GM23248 (cell line): Measurements from ENCODE around the gene CCL24.

Experiments used
- EZH2 ChIP-seq: fragments of 200-600 bp; sonication (generic); IDR thresholded peaks from 2 replicates; pipeline ENCODE4 v1.6.1; 2018; ENCODE audit warnings: antibody characterized with exemption, mild to moderate bottlenecking; ENCODE audit not compliant: insufficient read depth, poor library complexity, severe bottlenecking
- EZH2phosphoT487 ChIP-seq: fragments of 200-600 bp; sonication (generic); IDR thresholded peaks from 2 replicates; pipeline ENCODE4 v1.6.1; 2018; ENCODE audit warnings: antibody characterized with exemption, moderate library complexity, mild to moderate bottlenecking, low read depth; ENCODE audit not compliant: insufficient read depth

DNA sequence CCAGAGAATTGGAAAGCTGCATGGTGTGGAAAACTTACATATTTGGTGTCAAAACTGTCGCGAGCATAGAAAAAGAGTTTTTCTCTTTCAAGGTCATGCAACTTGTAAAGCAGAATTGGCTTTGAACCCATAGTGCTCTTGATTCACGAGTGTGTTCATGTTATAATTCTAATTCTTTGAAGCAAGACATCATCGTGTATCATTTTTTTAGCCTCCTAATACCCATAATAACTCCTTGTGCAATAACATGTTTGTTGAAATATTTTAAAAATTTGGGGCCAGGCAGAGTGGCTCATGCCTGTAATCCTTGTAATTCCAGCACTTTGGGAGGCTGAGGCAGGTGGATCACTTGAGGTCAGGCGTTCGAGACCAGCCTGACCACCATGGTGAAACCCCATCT lies 4.2 kb downstream of the CCL24 start:
- TF ChIP-seq EZH2phosphoT487 = no peak
- no peak for TF ChIP-seq EZH2
